Stomach (tissue), 4 donors: ENCODE data around the gene PDILT.

ENCODE experiments used
- CTCF ChIP-seq, 7 experiments: fragments of 450-650 bp in 4 of 7; fragments of 200-600 bp in 3 of 7; sonication (generic) in 3 of 7; IDR thresholded peaks; one replicate each; pipeline ENCODE4 v1.5.1; 2016 to 2019; ENCODE audit warnings: antibody characterized with exemption in 7 of 7, control low read depth in 2 of 7, mild to moderate bottlenecking in 1 of 7
- POLR2A ChIP-seq, 4 donors: fragments of 450-650 bp; IDR thresholded peaks; one replicate each; pipeline ENCODE4 v1.6.1; 2016; ENCODE audit warnings: antibody characterized with exemption in 4 of 4, control low read depth in 2 of 4, mild to moderate bottlenecking in 1 of 4, moderate library complexity in 1 of 4
- POLR2AphosphoS5 ChIP-seq, 3 donors: sonication (generic); formaldehyde crosslinking; IDR thresholded peaks; one replicate each; pipeline ENCODE4 v1.6.1; 2016; ENCODE audit warnings: antibody characterized with exemption in 3 of 3

- TF ChIP-seq POLR2AphosphoS5 (IDR thresholded peaks at IDR 0.05) (no peak), CTCF (IDR thresholded peaks at IDR 0.05) (no peak), POLR2A (IDR thresholded peaks at IDR 0.05) (no peak)
These were observed 13.5 kb downstream of the PDILT start for GRCh38 chr16:20391045-20391444.
